CD4-positive, alpha-beta T cell treated with Interleukin-15 for 1 hour (primary cell): ENCODE measurements around the gene NFIX.

Experiments
- DNase-seq: peaks from one replicate; pipeline ENCODE4 v3.0.0-alpha.2; 2020

Gene NFIX

GRCh38 chr19:13060233-13060963 is 65.1 kb downstream of the NFIX start:
- DNase-seq: no peak

DNA sequence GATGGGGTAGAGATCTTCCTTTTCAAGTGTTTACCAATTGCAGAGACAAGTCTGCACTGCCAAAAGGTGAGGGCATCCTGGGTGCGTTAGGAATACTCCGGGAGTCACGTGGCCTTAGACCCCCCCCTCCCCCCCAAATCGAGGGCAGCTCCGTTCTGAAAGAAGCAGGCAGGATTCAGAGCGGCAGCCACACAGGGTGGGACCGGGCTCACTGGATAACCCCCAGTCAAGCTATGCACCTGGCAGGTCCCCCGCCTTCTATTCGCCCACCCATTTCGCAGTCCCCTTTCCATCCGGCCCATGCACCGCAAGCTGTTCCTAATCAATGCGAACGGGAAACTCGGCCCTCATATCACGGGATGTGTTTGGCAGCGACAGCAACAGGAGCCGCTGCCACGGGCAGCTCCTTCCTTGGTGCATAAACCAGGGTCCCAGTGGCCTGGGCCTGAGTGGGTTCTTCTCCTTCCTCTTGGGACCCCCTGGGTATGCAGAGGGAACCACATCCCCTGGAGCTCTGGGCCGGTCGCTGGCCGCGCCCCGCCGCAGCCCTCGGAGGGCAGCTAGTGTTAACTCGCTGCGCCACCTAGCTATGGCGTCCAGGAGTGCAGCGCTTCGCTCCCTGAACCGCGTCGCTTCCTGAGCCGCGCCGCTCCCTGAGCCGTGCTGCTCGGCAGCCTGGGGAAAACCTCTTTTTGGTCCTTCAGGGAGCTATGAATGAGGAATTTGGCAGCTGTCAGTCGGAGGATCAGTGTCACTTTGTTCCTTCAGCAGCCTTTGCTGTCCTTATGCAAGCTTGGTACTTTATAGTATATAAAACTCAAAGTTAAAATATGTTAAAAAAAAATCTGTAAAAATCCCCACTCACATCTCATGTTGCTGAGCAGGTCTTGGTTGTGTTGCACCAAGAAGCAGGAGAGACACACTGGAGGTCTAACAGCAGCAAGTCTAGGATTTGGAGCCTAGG is 66.0 kb downstream of the NFIX start:
- DNase-seq: peak; percentile 70

DNA sequence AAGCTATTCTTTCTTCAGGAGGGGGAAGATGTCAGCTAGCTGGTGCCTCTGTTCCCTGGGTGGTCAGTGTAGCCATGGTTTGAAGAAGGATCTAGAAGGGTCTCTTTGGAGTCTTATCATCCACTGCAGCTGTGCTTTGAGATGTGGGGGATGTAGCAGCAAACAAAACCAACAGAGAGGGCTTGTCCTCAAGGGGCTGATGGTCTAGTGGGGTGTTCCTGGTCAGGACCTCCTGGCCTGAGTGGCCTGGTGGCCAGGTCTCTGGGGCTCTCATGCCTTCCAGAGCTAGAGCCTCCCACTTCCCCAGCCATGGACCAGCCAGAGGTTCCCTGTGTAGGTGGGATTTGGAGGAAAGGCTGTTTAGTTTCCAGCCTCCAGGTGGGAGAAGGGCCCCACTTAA is 67.0 kb downstream of the NFIX start:
- no peak for DNase-seq

GRCh38 chr19:13063461-13064091 is 68.3 kb downstream of the NFIX start:
- DNase-seq: no peak

GRCh38 chr19:13064092-13064489 is 68.8 kb downstream of the NFIX start:
- DNase-seq: no peak

DNA sequence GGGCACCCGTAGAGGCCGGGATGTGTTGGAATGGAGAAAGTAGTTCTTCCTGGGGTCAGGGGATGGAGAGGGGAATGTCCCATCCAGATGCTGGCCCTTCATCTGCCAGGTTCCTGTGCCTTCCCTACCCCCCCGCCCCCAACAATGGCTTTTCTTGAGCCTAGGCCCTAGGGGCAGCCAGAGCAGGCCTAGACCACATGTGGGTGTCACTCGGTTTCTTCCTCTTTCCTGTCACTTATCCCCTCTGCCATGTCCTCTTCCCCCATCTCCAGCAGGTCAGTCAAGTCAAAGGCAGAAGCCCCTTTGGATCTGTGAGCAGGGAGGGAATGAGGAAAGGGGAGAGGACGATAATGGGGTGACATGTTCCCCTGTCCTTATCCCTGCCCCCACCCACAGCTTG is 71.0 kb downstream of the NFIX start:
- no peak for DNase-seq

DNA sequence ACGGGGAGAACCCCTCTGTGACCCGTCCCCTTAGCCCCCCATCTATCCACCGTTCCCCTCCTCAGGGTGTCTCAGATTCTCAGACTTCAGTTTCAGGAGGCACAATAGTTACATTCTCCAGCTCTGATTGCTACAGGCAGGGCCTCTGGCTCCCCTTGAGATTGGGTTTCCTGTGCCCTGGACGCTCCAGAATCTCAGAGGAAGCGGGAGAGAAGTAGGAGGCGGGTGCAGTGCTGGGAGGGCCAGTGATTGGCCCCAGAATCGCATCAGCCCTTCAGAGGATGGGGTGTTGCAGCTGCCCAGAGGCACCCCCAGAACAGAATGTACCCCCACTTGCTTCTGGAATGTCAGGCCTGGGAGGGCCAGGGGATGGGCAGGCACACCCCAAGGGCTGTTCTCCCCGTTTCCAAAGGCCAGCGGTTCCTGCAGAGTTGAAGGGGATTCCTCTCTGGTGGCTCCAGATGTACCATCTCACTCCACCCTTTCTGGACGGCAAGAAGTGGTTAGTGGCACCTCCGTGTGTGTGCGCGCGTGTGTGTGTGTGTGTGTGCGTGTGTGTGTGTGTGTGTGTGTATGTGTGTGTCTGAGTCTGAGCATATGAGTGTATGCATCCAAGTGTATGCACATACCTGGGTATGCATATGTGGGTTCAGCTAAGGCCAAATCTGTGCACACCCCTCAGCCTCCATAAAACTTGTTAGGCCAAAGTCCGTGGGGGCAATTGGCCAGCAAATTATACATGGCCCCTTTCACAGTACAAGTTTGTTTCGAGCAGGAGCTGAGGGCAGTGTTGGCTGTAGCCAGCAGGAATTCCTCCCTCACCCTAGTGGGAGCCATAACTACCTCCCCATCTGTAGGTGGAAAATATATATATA is 71.9 kb downstream of the NFIX start:
- no peak for DNase-seq

DNA sequence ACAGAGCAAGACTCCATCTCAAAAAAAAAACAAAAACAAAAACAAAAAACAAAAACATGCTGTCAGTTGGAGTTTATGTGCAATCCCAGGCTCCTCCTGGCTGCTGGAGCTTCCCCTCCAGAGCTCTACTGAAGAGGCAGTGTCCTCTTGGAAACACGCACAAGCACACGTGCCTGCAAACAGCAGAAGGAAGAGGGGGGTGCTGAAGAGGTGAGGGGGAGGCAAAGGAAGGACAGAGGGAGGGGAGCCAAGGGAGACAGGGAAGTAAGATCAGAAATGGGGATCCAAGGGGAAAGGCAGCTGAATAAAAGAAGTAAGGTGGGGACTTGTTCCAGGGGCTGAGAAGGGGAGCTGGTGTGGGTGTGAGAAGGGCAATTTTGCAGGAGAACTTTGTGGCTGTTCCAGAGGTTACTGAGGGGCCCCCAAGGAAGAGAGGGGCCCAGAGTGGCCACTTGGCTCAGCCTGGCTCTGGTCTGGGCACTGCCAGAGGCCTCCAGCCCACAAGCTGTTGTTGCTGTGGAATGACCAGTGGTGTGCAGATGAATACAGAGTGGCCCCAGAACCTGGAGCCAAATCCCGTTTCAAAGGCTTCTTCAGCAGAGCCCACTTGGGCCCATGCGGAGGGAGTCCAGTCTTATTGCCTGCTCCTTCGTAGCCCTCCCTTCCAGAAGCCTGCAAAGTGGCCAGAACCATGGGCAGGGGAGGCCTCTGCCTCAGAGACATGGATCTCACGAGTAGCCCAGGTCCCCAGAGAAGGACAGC is 73.0 kb downstream of the NFIX start:
- no peak for DNase-seq

DNA sequence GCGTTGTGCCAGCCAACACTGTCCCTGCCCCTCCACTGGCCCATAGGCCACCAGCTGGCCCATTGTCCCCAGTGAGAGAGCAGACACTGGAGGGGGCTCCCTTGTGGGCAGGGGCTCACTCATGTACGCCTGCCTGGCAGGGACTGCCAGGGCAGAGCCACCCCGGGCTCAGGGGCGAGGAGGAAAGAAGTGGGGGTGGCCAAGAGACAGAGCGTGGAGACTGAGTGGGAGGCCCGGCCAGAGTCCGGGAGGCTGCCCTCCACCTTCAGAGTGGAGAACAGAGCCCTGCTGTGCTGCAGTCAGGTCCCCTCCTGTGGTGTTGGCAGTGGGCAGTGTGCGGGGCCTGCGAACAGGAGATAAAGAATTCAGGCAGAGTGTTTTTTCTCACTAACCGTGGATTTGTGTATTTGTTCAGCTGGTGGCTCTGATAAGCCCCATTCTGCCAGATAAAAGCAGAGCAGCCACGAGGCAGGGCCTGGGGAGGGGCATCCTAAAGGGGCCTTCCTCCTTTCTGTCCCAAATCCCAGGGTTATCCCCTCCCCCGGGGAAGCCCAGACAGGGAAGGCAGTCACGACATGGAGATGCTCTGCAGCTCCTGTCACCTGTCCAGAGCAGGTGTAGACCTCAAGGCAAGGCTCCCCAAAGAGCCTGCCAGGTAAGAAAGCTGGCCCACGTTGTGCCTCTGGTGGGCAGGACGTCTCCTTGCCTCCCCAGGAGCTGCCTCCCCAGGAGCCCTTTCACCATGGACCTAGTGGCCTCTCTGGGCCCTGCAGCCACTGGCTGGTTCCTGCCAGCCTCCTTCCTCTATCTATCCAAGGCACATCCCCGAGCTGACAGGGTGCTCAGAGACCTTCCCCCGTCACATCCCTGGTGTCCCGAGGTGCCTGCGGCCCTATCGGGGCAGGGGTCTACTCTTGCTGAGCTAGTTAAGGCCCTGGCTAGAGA is 74.4 kb downstream of the NFIX start:
- no peak for DNase-seq

GRCh38 chr19:13070425-13071140 is 75.3 kb downstream of the NFIX start:
- no peak for DNase-seq

DNA sequence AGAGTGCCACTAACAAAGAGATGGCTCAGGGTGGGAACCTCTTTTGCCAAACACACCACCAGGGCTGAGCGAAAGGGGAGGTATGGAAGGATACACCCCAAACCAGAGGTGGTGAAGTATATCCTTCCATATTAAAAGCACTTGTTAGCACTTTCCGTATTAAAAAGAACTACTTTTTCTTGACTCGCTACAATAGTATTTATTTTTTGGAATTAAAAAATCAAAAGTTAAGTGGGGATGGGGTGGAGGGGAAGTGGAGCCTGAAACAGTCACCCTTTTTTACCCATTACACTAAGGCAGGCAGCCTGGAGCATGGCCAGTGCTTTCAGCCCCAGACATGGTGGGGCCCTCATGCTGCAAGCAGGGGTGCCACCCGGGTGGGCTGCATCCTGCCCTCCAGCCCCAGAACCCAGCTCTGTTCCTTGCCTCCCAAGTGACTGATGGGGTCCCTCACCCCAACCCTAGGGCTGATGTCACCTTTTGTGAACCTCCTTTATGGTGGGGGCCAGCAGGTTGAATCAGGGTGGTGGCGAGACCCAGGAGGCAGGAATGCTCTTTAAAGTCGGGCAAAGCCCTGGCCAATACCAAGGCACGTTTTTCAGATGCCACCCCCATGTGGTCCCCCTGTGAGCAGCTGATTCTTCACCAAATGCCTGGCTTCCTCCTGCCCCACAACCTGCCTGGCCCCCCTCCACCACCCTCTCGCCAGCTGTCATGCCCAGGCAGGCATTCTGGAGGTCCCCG is 76.3 kb downstream of the NFIX start:
- no peak for DNase-seq

DNA sequence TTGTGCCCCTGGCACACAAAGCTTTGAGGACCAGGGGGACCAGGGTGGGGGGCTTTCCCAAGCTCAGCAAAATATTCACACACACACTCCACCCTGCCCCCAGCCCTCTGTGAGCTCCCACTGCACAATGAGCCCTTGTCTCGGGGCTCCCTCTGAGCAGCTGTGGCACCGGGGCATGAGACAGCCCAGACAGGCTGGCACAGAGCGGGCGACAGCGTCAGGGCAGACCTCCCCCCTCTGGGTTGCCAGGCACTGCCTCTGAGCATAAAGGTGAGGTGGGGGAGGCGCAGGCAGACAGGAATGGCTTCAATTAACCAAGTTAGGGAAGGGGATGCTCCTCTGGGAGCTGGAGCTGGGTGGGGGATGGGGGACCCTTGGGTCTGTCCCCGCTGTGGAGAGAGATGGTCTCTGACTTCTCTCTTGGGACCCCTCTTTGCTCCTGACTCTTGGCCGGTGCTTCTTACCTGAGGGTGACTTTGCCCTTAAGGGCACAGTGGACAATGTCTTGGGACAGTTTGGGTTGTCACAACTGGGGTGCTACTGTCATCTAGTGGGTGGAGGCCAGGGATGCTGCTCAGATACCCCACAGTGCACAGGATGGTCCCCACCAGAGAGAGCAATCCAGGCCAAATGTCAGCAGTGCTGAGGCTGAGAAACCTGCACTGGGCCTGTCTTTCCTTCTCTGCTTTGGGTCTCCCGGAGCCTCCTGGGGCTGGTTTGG is 77.1 kb downstream of the NFIX start:
- no peak for DNase-seq

- DNase-seq: no peak
Observed at GRCh38 chr19:13073263-13073662, 78.0 kb downstream of the NFIX start.

- DNase-seq: no peak
Observed at GRCh38 chr19:13074378-13074777, 79.1 kb downstream of the NFIX start.

DNA sequence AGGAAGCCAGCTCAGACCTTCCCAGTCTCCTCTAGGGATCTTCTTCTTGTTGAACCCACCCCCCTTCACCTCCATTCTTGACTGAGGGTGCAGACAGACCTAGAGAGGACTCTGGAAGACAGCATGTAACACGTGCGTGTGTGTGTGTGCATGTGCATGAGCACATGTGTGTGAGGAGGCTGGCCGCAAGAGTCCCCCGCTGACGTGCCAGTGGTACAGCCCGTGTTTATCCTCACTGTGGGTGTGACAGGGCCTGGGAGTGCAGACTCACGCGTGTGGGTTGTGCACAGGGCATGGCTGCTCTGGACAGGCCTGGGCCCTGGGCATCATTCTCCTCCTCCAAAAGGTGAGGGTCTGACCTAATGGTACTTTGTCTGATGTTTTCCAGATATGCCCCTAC is 81.0 kb downstream of the NFIX start:
- DNase-seq: no peak

DNA sequence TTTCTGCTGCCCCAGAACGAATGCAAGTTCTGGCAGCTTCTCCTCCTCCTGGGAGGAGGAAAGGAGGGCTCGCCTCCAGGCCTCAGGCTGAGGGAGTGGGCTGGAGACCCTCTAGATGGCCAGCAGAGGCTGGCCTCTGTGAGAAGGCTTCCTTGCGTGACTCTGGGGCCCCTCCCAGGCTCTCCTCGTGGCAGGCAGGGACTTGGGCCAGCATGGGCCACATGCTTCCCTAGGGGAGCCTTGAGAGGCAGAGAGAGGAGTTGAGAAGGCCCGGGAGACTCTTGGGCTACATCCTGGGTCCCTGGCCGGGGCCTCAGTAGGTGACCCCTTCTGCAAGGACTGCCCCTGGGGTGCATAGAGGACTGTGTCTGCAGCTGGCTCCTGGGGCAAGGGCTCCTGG is 81.5 kb downstream of the NFIX start:
- no peak for DNase-seq

DNA sequence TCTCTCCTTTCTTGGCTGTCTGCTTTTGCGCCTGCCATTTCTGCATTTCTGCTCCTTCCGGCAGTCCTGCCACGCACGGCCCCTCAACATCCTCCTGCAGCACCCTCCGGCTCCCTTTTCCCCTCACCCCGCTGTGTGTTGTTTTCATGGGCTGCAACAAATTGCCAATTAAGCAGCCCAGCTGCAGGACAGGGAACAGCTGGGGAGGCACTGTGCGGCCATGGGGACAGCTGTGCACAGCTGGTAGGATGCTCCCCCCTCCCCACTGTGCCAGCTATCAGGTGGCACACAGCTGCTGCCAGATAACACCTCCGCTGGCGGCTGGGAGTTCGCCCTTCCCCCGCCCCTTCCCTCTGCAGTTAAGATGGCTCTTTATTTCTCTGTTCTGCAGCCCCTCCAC is 82.0 kb downstream of the NFIX start:
- no peak for DNase-seq

GRCh38 chr19:13078381-13078780 is 83.1 kb downstream of the NFIX start:
- DNase-seq: no peak
